HG03196 (cell line): Measurements from ENCODE around the gene USP32.
A peak's percentile ranks its signal among the peaks of the same experiment; 100 is the strongest.
"Not testable (repeated sequence)": the region's sequence is repeated elsewhere in the genome, so short reads cannot be mapped to it uniquely, and the experiment has no call there.

Experiments
- ATAC-seq: cut with Tn5 transposase; IDR thresholded peaks from one replicate; pipeline ENCODE4 v1.9.1; 2021; ENCODE audit not compliant: unreplicated experiment

The USP32 gene, protein sequence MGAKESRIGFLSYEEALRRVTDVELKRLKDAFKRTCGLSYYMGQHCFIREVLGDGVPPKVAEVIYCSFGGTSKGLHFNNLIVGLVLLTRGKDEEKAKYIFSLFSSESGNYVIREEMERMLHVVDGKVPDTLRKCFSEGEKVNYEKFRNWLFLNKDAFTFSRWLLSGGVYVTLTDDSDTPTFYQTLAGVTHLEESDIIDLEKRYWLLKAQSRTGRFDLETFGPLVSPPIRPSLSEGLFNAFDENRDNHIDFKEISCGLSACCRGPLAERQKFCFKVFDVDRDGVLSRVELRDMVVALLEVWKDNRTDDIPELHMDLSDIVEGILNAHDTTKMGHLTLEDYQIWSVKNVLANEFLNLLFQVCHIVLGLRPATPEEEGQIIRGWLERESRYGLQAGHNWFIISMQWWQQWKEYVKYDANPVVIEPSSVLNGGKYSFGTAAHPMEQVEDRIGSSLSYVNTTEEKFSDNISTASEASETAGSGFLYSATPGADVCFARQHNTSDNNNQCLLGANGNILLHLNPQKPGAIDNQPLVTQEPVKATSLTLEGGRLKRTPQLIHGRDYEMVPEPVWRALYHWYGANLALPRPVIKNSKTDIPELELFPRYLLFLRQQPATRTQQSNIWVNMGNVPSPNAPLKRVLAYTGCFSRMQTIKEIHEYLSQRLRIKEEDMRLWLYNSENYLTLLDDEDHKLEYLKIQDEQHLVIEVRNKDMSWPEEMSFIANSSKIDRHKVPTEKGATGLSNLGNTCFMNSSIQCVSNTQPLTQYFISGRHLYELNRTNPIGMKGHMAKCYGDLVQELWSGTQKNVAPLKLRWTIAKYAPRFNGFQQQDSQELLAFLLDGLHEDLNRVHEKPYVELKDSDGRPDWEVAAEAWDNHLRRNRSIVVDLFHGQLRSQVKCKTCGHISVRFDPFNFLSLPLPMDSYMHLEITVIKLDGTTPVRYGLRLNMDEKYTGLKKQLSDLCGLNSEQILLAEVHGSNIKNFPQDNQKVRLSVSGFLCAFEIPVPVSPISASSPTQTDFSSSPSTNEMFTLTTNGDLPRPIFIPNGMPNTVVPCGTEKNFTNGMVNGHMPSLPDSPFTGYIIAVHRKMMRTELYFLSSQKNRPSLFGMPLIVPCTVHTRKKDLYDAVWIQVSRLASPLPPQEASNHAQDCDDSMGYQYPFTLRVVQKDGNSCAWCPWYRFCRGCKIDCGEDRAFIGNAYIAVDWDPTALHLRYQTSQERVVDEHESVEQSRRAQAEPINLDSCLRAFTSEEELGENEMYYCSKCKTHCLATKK (N-terminal part only)

GRCh38 chr17:60392042-60392844 lies at the start of gene USP32:
TSS of gene USP32 (minus strand) at chr17:60392133. CDS start at chr17:60391939, 194 bp downstream.
- peak; percentile 79 for ATAC-seq

DNA sequence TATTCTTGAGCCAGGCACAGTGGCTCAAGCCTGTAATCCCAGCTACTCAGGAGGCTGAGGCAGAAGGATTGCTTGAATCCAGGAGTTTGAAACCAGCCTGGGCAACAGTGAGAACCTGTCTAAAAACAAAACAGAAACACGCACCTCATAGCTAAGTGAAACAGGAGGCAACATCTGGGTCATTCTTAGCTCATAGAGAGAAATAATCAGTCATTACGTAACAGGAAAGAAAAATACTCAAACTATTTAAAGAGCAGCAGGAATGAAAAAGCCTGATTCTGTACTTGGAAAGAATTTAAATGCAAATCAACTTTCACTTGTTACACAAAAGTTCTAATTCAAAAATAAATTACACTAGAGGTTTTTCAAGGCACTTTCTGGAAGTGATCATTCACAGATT lies 47.6 kb upstream of the USP32 start:
- ATAC-seq = no peak

- ATAC-seq = no peak
Measured at GRCh38 chr17:60436676-60437075, 44.7 kb upstream of the USP32 start.

GRCh38 chr17:60435244-60436167 lies 43.6 kb upstream of the USP32 start:
- no peak for ATAC-seq

- ATAC-seq = not testable (repeated sequence)
Measured at GRCh38 chr17:60433021-60433997, 41.4 kb upstream of the USP32 start.

- not testable (repeated sequence) for ATAC-seq
Measured at GRCh38 chr17:60430561-60430960, 38.6 kb upstream of the USP32 start.

GRCh38 chr17:60428491-60428890 lies 36.6 kb upstream of the USP32 start:
- ATAC-seq = not testable (repeated sequence)

DNA sequence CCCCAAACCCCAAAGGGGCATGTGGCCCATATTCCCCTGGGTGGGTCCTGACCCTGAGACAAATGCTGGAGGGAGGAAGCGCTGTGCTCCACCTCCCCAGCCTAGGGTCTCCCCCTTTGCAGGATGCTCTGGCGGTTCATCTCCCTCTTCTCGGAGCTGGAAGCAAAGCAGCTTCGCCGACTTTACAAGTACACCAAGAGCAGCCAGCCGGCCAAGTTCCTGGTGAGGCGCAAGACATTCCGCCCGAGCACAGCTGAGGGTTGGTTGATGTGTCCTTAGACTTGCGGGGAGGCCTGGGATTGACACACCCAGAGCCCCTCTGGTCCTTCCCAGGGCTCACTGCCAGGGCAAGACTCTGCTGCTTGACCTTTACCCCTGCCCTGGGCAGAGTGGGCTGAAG lies 34.7 kb upstream of the USP32 start:
- no peak for ATAC-seq

DNA sequence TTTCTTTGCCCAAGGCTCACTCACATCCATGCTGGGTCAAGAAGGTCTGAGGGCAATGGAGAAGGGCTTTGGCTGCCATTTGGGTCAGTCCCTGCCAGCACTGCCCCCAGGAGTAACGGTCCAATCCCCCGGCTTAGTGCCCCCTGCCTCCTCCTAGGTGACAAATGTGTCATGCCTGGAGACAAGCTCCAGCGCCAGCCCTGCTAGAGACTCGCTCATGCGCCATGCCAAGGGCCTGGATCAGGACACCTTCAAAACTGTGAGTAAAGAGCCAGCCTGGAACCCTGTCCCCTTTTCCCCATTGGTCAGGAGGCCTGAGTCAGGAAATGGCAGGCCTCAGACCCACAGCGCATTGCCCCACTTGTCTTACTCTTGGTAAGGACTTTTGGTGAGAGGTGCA lies 33.7 kb upstream of the USP32 start:
- no peak for ATAC-seq

- ATAC-seq = no peak
Measured at GRCh38 chr17:60423865-60424264, 31.9 kb upstream of the USP32 start.

GRCh38 chr17:60422162-60422665 lies 30.3 kb upstream of the USP32 start, which contains the start of gene CHCT1:
TSS of gene CHCT1 (plus strand) at chr17:60422489. CDS start at chr17:60422593, 104 bp downstream.
- ATAC-seq = no peak

DNA sequence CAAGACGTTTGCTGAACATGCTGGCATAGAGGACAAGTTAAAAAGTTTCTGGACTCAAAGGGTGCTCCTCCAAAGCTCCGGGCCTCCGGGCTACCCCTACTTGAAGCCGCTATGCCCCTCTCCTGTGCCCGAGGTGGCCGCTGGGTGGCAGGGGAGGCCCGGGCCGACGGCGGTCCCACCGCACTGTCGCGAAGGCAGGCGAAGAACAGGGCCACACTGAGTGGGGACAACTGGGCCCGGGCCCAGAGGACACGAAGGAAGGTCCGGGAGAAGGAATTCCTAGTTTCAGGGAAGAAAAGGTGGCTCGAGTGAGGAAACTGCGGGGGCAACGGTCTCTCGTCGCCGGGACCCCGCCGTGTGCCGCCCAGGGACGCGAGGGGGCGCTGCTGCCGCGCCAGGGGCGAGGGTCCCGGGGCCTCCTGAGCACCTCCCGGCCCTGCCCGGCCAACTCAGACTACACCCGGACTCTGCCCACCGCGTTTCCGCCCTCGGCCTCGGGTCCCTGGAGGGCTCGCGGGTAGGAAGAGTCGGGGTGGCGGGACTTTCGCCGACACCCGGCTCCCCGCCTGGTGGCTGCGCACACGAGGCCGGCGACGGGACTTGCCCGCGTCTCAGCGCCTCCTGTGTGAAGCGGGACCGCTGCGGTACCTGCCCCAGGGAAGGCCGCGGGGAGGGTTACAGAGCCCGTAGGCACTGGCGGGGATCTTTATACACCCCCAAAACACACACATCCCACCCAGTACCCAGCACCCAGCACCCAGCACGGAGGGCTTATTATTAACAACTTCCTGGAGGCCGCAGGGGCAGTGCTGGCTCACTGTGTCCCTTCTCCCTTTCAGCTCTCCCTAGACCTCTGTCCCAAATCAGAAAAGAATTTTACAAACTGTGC lies 29.6 kb upstream of the USP32 start:
- peak; percentile 83 for ATAC-seq

DNA sequence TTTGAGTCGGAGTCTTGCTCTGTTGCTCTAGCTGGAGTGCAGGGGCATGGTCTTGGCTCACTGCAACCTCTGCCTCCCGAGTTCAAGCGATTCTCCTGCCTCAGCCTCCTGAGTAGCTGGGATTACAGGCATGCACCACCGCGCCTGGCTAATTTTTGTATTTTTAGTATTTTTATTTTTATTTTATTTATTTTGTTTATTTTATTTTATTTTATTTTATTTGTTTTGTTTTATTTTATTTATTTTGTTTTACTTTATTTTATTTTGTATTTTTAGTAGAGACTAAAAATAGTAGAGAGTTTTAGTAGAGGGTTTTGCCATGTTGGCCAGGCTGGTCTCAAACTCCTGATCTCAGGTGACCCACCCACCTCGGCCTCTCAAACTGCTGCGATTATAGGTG lies 27.9 kb upstream of the USP32 start:
- ATAC-seq = not testable (repeated sequence)

- not testable (repeated sequence) for ATAC-seq
Measured at GRCh38 chr17:60419003-60419402, 27.1 kb upstream of the USP32 start.

DNA sequence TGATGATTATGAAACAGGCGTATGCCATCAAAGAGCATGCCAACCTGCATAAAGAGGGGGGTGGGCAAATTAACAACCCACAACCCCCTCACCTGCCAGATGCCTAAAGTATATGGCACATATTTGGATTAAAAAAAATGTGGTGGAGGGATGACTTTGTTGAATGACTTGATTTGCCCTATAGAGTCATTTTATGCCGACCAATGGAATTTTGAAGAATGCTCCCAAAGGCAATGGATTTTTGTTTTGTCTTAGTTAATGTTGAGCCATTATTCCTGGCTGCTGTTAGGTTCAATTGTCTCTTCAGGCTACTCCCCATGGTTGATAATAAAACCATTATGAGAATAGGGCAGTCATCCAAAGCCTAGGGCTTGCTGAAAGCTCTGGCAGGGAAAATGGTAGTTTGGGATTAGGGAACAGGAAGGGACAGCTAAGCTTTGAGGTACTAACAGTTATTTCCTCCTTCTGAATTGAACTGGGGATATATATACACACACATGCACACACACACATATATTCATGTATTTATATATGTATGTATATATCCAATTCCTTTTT lies 24.5 kb upstream of the USP32 start:
- ATAC-seq = no peak

DNA sequence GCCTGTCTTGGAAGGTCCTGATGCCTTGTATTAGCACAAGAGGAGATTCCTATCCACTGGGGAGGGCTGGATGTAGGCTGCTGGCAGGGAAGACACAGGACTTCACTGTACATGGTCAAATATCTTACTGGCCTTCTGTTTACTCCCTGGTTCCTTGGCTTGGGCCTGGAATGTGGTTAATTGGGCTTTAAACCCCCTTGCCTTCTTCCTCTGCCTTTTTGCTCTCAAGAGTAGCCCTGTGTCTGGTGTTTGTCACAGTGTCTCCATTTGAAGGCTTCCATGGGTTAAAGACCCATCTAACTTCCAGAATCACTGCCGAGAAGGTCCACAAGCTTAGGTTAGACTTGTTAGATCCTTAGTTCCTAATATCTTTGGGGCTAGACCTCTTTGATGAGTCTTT lies 23.2 kb upstream of the USP32 start:
- ATAC-seq = no peak
